Measurements from ENCODE around the gene PRDM1.

GRCh38 chr6:106118835-106119431 lies 32.8 kb downstream of the PRDM1 start:
- TF ChIP-seq CTCF (IDR thresholded peaks at IDR 0.05) (no peak), POLR2A (IDR thresholded peaks at IDR 0.05) (no peak)

Measured in uterus (tissue), 2 donors.